Lower leg skin (tissue), 3 donors: Measurements from ENCODE around the gene ZNF219.

Source experiments
- CTCF ChIP-seq, 3 donors: fragments of 450-650 bp; IDR thresholded peaks; one replicate each; pipeline ENCODE4 v1.5.1; 2016; ENCODE audit warnings: antibody characterized with exemption in 3 of 3, mild to moderate bottlenecking in 3 of 3, moderate library complexity in 2 of 3
- POLR2A ChIP-seq, 2 donors: fragments of 450-650 bp; IDR thresholded peaks; one replicate each; pipeline ENCODE4 v1.6.1; 2016 to 2017; ENCODE audit warnings: antibody characterized with exemption in 2 of 2, mild to moderate bottlenecking in 1 of 2, moderate library complexity in 1 of 2

- TF ChIP-seq CTCF (IDR thresholded peaks at IDR 0.05) (no peak), POLR2A (IDR thresholded peaks at IDR 0.05) (no peak)
Observed at GRCh38 chr14:21103411-21103709, 4.9 kb upstream of the ZNF219 start.
